GM19455 (cell line): ENCODE measurements around the gene CD248.

ENCODE experiments used
- ATAC-seq: cut with Tn5 transposase; IDR thresholded peaks from one replicate; pipeline ENCODE4 v1.9.1; 2021; ENCODE audit not compliant: unreplicated experiment

CD248 gene

GRCh38 chr11:66340596-66341501 is 24.0 kb upstream of the CD248 start:
- ATAC-seq: no peak

- no peak for ATAC-seq
Measured at GRCh38 chr11:66339686-66340483, 23.0 kb upstream of the CD248 start.

- ATAC-seq: no peak
Measured at GRCh38 chr11:66339162-66339675, 22.4 kb upstream of the CD248 start.

GRCh38 chr11:66338276-66339161 is 21.7 kb upstream of the CD248 start:
- no peak for ATAC-seq

GRCh38 chr11:66337103-66337899 is 20.5 kb upstream of the CD248 start:
- no peak for ATAC-seq

GRCh38 chr11:66336234-66337102 is 19.6 kb upstream of the CD248 start, which contains the start of gene RIN1:
RIN1 (minus strand) TSS chr11:66336434; CDS start chr11:66336402, 32 bp downstream.
- ATAC-seq: peak; percentile 54

- no peak for ATAC-seq
Measured at GRCh38 chr11:66335531-66336233, 18.8 kb upstream of the CD248 start.

- no peak for ATAC-seq
Measured at GRCh38 chr11:66334605-66335442, 18.0 kb upstream of the CD248 start.

- ATAC-seq: no peak
Measured at GRCh38 chr11:66333896-66334604, 17.2 kb upstream of the CD248 start.

- ATAC-seq: no peak
Measured at GRCh38 chr11:66333220-66333877, 16.5 kb upstream of the CD248 start.

- no peak for ATAC-seq
Measured at GRCh38 chr11:66332371-66333219, 15.8 kb upstream of the CD248 start.

GRCh38 chr11:66331542-66332370 is 14.9 kb upstream of the CD248 start:
- ATAC-seq: no peak

- ATAC-seq: no peak
Measured at GRCh38 chr11:66330931-66331330, 14.1 kb upstream of the CD248 start.

GRCh38 chr11:66329165-66329673 is 12.4 kb upstream of the CD248 start:
- ATAC-seq: no peak
